HS-27A (cell line): ENCODE data around the gene IRF4.

ENCODE experiments used
- DNase-seq: peaks from one replicate; pipeline ENCODE4 v3.0.0-alpha.2; 2012; ENCODE audit warnings: low read depth, missing footprints

IRF4 gene

DNA sequence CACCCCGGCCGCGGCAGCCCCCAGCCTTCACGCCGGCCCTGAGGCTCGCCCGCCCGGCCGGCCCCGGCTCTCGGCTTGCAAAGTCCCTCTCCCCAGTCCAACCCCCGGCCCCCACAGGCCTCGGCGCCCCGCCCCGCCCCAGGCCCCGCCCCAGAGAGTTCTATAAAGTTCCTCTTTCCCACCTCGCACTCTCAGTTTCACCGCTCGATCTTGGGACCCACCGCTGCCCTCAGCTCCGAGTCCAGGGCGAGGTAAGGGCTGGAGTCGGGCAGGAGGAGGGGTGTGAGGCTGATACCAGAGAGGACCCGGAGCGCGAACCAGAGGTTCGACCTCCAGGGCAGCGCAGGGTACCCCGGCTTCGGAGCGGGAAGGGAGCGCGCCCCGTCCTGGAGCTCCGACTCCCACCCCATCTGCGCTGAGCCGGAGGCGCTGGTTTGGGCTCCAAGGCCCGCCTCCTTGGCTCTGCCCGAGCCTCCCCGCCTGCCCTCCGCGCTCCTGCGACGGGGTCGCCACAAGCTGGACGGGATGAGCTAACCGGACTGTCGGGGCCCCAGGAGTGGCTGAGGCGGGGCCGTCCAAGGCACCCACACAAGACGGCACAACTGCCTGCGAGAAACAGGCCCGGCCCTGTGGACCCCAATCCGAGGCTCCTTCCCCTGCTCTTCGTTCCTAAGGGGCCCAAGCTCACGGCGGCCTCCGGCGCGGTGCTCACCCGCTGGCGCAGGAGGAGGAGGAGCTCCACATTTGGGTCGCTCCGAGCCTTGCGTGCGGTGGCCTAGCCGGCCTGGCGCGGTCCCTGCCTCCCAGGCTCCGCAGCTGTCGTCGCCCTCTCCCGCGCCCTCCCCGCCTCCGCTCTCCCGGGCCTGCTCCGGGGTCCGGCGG is at the start of gene IRF4:
Gene IRF4, plus strand, starts transcription at position 194 of the 882 bp plus-strand sequence. CDS start 1,401 bp downstream, outside the sequence.
- DNase-seq: no peak

DNA sequence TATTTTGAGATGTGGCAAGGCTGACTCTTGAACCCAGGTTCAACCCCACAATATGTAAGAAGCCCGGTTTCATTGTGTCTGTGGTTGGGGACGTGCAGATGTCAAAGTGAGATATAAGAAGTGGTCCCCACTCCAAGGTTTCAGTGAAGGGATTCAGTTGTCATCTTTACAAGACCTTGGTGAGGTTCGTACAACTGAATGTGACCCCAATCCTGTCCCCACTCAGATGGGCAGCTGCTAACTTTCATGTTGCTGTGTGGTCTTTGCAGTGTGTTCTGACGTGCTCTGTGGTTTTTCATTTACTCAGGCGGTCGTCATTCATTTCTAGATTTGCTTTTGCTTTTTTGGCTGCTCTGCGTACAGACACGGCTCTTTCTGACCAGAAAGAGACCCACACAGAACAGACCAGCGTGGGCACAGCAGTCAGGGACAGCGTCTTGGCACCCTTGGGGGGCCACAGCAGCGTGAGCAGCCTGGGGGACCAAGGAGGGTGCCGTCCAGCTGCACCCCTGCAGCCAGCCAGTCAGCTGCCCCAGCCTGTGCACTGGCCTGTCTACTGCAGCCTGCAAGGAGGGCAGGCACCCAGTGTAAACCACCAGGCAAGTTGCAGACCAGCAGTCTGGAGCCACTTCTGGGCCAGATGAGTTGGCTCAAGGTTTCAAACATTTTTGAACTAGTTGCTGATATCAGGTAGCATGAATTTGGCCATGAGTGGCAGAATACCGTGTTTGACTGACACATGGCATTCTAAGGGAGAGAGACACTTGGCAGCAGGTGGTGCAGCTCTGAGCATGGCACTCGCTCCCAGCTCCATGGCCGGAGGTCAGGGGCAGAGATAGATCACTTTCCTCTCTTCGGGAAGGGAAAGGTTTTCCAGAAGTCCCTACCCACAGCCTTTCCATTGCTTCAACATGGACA is 49.4 kb upstream of the IRF4 start:
- DNase-seq: no peak

DNA sequence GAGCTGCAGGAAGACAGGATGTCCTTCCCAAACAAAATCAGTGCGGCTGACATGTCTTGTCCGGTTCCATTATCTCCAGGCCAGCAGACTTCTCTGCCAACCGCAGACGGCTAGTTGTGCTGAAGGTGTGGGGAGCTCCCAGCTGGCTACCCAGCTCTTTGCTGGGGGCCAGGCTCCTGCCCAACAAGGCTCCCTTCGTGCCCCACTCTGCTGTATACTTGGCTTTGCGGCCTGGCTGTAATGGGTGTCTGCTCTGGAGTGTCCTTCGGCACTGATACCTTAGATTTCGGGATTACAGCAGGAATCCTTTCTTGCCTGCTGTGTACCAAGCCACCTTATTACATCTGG is 48.7 kb upstream of the IRF4 start:
- DNase-seq: no peak

DNA sequence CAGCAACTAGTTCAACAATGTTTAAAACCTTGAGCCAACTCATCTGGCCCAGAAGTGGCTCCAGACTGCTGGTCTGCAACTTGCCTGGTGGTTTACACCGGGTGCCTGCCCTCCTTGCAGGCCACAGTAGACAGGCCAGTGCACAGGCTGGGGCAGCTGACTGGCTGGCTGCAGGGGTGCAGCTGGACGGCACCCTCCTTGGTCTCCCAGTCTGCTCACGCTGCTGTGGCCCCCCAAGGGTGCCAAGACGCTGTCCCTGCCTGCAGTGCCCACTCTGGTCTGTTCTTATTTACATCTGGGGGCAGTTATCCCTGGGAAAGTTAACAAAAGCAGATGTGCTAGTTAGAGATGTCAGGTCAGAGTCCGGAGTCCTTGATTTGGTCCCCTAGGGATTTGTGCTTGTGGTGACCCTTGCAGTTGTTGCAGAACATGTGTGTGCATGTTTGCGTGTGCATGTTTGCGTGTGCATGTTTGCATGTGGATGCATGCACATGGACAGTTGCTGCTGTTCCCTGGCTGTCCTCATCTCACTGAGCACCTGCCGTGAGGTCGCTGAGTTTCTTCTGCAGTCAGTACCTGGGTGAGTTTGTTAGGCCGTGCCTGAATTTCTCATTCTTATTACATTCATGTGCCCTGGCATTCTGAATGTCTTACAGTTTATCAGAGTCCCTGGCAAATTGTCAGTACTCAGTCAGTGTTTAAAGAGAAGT is 48.2 kb upstream of the IRF4 start:
- no peak for DNase-seq

DNA sequence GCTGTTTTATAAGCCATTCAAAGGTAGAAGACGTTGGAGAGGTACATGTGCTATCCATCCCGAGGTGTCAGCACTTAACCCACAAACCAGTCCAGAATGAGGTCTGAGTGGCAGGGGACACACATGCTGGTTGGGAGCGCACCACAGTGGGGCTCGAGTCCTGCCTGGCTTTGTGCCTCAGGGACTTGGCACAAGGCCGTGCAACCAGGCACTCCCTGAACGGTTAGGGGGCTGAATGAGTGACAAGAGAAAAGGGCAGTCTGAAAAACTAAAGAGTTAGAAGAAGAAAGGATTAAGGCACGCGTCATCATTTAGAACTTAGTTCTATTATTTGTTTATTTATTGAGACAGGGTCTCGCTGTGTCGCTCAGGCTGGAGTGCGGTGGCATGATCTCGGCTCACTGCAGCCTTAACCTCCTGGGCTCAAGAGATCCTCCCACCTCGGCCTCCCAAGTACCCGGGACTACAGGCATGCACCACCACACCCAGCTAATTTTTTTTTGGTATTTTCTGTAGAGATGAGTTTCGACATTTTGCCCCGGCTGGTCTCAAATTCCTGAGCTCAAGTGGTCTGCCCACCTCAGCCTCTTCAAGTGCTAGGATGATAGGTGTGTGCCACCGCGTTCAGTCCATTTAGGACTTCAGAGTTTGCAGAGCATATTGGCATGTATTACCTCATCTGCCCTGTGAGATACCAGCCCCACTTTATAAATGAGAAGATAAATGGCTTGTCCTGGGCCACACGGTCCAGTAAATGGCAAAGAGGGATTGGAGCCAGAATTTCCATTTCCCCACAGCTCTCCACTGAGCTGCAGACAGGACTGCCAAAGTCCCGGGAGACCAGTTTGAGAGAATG is 47.4 kb upstream of the IRF4 start:
- DNase-seq: no peak

DNA sequence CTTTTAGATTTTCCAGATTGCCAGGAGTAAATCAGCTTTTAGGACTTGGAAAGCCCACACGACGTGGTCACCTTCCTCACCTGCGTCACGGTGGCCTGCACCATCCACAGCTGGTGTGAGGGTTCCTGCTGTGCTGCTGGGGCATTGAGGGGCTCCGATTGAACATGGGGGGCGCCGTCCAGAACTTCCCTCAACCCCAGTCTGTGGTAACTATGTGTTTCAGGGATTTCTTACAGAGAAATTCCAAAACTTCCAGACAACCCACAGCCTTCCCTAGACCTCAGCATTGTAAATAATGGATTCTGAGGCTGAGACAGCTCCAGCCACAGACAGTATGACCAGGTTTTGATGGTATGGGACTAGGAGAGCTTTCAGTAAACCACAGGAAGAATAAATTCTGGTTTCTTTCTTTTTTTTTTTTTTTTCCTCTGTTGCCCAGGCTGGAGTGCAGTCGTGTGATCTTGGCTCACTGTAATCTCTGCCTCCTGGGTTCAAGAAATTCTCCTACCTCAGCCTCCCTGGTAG is 46.7 kb upstream of the IRF4 start:
- no peak for DNase-seq

DNA sequence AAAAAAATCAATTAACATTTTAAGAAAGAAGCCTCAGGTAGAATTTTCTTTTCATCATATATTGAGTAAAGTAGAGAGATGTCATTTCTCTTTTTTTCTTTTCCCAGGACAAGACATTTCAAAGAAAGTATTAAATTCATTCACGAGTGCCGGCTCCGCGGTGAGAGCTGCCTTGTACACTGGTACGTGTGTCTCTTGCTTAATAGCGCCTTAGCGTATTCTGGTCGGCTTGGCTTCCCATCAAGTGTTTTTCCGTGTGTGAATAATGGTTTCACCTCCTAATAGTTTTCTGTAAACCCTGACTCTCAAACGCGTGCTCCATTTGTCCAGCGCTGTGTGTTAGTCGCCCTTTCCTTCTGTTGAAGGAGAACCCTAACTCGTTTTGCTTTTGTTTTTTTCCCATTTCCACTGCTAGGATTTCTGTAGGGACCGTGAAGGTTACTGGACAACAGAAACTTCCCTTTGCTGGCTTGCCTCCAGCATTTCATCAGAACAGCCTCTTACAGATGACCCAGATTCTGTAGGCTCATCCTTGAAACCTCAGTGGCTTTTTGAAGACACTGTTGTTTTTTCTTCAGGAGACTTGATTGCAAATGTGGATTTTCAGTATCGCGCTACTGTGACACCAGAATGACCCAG is 45.7 kb upstream of the IRF4 start:
- DNase-seq: no peak

DNA sequence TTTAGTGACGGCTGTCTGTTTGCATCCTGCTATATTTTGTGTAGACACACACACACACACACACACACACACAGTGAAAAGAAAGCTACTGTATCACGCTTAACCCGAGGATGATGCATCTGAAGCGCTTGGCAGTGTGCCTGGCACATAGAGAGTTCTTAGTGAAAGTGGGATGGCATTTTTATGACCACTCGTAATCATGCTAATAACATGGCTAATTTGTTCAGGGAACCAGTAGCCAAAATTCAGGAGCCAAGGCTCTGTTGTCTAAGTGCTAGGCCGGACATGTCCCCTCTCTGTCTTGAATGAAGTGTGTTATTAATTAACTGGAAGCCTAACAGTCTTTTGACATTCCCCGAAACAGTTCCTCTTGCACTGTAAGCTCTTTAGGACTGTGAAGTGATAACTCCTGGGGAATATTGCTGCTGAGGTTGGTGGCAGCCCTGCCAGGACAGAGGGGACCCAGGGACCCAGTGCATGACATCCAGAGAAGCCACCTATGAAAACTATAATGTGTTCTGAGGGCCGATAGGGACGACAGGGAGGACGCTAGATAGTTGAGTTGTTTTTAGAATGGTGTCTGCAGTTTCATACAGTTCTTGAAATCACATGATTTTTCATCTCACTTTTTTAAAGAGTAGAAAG is 45.0 kb upstream of the IRF4 start:
- no peak for DNase-seq

DNA sequence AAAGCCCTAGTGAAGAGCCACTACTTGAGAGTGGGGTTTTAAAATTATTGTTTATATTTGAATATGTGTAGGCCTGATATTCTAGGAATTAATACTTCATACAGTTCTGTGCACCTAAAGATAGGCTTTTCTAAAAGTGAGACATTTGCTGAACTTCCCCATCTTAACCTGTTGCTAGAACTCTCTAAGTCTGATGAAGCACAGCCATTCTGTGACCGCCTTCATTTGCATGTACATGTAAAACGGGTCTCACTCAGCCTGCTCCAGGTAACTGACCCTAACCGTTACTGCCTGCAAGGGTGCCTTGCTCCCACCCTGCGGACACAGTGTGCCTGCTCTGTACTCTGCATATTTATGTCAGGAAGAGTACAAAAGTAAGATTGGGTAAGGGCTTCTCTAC is 44.3 kb upstream of the IRF4 start:
- DNase-seq: no peak

DNA sequence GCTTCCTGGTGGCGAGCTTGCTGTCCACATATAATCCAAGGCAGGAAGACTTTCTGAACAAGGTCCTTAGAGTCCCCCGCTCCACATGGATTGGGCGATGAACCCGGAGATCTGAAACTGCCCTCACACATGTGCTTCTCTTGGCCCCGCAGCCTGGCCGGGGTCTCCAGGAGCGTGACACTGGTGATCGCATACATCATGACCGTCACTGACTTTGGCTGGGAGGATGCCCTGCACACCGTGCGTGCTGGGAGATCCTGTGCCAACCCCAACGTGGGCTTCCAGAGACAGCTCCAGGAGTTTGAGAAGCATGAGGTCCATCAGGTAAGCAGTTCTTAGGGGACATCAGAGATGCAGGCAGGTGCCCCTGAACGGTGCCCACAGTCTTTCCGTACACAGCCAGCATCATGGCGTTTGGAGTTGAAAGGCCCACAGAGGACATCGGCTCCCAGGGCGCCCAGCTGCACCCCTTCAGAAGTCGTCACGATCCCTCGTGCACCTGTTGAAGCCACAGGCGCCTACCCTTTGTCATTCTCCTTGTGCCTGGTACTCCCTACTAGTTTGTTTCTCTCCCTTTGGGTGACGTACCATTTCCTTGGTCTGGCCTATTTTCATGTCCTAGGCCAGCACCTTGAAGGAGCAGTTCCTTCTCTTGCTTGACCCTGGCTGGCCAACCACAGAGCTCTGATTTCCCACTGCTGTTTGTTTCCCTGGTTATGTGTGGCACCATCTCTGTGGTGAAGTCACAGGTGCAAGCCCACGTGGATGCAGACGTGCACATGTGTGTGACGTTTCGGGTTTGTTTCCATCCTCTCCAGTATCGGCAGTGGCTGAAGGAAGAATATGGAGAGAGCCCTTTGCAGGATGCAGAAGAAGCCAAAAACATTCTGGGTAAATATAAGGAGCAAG is 43.3 kb upstream of the IRF4 start:
- no peak for DNase-seq

DNA sequence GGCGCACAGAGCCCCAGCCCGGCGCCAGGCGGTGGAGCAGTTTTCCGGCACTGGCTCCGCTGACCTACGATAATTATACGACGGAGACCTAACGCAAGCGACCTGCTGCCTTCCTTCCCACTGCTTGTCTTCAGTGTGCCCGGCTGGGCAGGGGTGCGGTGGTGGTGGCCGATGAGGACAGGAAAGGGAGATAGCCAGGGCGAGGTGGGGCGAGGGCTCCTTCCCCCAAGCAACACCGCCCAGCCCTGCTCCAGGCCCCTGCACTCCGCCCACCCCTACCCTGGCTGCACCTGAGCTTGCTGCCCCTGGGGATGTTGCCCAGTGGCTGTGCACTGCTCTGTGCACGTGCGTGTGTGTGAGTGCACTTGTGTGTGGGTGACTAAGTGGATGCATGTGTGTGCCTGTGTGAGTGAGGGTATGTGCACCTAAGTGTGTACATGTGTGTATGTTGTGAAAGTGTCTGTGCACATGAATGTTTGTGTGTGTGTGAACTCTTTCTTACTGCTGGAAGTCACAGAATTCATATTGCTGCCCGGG is 42.6 kb upstream of the IRF4 start:
- no peak for DNase-seq

DNA sequence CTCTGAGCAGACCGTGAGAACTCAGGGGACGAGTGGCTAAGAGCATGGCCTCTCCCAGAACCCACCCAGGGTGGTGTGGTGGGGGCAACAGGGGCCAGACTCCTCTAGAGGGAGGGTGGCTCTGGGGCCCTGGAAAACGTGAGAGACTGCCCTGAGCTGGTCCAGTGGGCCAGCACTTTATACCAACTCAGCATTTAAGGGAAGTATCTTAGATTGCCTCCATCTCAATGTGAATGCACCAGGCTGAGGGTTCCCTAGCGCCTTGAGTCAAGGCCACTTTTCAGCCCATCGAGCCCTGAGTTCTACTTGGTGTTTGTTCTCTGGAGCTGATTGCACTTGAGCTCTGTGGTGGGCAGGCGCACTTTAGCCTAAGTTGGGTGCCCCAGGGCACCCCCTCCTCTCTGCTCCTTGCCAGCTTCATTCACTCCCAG is 42.0 kb upstream of the IRF4 start:
- DNase-seq: no peak

DNA sequence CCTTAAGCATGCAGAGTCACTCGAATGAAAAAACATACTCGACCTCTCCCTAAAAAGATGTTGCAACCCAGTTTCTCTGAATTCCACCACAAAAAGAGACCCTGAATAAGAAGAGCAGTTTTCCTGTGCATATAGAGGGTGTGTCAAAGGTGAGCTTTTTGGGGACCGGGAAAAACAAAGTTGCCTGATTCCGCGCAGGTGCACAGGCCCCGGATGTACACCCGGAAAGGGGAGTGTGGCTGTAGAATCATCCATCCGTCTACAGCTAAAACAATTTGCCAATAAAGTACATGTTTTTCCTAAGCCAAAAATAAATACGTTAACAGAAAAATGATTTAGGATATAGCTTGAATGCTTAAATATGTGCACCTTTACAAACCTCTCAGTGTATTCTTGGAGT is 41.2 kb upstream of the IRF4 start:
- DNase-seq: no peak

DNA sequence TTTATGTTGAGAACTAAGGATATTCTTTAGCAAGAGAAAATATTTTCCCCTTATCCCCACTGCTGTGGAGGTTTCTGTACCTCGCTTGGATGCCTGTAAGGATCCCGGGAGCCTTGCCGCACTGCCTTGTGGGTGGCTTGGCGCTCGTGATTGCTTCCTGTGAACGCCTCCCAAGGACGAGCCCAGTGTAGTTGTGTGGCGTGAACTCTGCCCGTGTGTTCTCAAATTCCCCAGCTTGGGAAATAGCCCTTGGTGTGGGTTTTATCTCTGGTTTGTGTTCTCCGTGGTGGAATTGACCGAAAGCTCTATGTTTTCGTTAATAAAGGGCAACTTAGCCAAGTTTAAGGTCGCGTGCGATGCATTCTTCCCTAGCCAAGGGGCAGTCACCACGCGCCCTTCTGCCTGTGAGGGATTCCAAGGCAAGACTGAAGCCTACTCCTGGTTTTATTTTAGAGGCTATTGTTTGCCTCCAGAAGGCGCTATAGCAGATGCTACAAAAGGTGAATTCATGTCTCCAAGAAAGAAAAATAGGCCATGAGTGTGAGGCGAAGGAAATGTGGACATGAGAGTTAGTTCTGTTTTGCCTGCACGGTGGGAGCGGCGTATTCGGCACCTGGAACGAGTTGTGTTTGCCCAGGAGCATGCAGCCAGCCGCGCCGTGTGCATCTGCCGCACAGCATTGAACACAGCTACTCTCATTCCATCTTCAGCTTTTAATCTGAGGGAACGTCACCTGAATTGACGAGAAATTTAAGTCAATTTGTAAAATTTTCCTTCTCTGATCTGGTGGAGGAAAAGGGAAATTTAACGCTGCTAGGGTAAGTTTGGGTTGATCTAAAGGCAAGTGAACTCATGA is 40.3 kb upstream of the IRF4 start:
- no peak for DNase-seq

DNA sequence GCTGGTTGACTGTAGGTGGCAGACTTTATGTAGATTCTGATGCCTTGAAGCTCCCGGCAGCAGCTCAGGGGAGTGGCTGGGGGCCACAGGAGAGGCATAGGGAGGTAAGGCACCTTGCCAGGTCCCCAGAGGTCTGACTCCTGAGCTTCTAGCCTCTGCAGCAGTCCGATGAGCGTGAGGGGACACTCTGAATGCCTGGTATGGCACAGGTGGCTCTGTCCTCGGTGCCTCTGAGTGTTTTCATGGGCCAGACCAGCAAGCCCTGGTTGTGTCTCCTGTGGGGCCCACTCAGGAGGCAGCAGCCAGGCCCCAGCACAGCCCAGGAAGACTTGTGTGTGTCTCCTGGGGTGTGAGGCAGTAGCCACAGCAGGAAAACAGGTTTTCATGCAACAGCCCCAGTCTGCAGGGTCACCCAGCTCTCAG is 39.7 kb upstream of the IRF4 start:
- no peak for DNase-seq

DNA sequence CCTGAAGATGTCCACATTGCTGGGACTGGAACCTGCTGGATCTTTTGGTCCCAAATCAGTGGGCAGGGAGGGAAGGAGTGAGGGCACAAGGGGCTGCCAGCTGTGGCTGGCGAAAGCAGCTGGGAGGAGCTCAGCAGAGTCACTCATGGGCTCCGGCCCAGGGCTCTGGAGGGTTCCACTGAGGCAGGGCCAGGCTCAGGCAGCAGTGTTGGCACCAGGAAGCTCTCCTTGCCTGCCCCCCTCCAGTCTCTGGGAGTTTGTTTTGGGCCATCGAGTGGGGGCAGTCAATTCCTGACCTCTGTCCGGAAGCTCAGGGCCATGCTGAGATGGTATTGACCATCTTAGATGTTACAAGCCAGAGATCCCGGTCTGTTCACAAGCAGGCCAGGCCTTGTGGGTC is 39.1 kb upstream of the IRF4 start:
- DNase-seq: no peak

DNA sequence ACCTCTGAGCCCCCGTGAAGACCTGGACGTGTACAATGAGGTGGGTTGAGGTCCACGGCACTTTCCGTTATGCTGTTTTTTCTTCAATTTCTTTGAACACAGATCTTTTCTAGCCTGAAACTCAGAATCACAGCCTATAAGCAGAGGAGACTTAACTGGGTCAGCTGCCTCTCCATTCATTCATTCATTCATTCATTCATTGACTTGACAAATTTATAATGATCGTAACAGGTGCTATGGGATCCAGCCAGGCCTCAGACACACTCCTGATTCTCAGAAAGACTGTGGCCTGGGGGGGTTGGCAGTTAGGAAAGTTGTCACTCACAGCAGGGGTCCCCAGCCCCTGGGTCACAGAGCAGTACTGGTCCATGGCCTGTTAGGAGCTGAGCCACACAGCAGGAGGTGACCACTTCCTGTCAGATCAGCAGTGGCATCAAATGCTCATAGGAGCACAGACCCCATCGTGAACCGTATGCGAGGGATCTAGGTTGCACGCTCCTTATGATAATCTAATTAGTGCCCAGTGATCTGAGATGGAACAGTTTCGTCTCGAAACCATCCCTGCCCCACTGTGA is 38.6 kb upstream of the IRF4 start:
- DNase-seq: no peak
